ENCODE measurements around the gene WDFY2.

DNA sequence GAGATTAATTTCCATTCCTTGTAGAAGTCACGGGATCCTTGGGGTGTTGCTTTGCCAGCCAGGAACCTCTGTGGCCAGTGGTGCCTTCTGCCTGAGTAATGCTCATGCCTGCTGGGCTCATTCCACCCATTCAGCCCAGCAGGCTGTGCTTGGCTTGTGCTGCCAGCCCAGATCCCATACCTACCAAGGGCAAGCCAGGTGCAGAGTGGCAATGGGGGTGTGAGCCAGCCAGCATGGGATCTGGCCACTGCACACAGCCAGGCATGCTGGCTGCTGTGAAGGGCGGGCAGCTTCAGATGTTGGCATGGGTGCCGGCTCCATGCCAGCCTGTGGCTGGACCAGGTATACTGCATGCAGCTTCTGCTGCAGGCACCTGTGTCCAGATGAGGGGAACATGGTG lies 42.5 kb downstream of the WDFY2 start:
- TF ChIP-seq USF1 (CRISPR knock-in tag; IDR thresholded peaks at IDR 0.05): no peak
- no peak for TF ChIP-seq CTCF (IDR thresholded peaks at IDR 0.05)
- no peak for TF ChIP-seq SMAD3 (CRISPR knock-in tag; IDR thresholded peaks at IDR 0.05; ENCODE audit: borderline replicate concordance)
- TF ChIP-seq ESRRA (CRISPR knock-in tag; IDR thresholded peaks at IDR 0.05; ENCODE audit: borderline replicate concordance): no peak
- TF ChIP-seq E2F5 (CRISPR knock-in tag; IDR thresholded peaks at IDR 0.05): no peak
- TF ChIP-seq, protein P1, sequence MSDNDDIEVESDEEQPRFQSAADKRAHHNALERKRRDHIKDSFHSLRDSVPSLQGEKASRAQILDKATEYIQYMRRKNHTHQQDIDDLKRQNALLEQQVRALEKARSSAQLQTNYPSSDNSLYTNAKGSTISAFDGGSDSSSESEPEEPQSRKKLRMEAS (CRISPR knock-in tag; IDR thresholded peaks at IDR 0.05): no peak
- TF ChIP-seq, protein P2, sequence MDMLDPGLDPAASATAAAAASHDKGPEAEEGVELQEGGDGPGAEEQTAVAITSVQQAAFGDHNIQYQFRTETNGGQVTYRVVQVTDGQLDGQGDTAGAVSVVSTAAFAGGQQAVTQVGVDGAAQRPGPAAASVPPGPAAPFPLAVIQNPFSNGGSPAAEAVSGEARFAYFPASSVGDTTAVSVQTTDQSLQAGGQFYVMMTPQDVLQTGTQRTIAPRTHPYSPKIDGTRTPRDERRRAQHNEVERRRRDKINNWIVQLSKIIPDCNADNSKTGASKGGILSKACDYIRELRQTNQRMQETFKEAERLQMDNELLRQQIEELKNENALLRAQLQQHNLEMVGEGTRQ (CRISPR knock-in tag; IDR thresholded peaks at IDR 0.05): no peak
- no peak for TF ChIP-seq PRDM15 (CRISPR knock-in tag; IDR thresholded peaks at IDR 0.05)
- no peak for TF ChIP-seq PREB (CRISPR knock-in tag; IDR thresholded peaks at IDR 0.05; ENCODE audit: borderline replicate concordance)
- no peak for TF ChIP-seq SP1 (CRISPR knock-in tag; conservative IDR thresholded peaks at IDR 0.05)
- TF ChIP-seq ZBTB43 (CRISPR knock-in tag; IDR thresholded peaks at IDR 0.05): no peak

All from WTC11 (cell line).